Endothelial cell of umbilical vein (primary cell): Measurements from ENCODE around the gene PRG2.

Source experiments
- CTCF ChIP-seq, 2 donors: IDR thresholded peaks; 1 replicate in 1 of 2; 2 replicates in 1 of 2; pipeline ENCODE4 v1.5.1; 2011; ENCODE audit warnings: low read length in 2 of 2, mild to moderate bottlenecking in 2 of 2, moderate library complexity in 2 of 2, control low read depth in 1 of 2, inconsistent platforms in 1 of 2, low read depth in 1 of 2; ENCODE audit not compliant: insufficient read depth in 1 of 2; ENCODE audit errors: extremely low read depth in 1 of 2
- EZH2 ChIP-seq: IDR thresholded peaks from 2 replicates; pipeline ENCODE4 v1.6.1; 2012; ENCODE audit warnings: borderline replicate concordance, low read depth, mild to moderate bottlenecking, moderate library complexity, low read length, inconsistent platforms; ENCODE audit not compliant: severe bottlenecking
- FOS ChIP-seq: IDR thresholded peaks from 2 replicates; pipeline ENCODE4 v1.6.1; 2011; ENCODE audit warnings: mild to moderate bottlenecking, low read length, moderate library complexity, borderline replicate concordance; ENCODE audit not compliant: insufficient read depth
- JUN ChIP-seq: IDR thresholded peaks from 2 replicates; pipeline ENCODE4 v1.6.1; 2011; ENCODE audit warnings: borderline replicate concordance, low read depth; ENCODE audit not compliant: insufficient read length, insufficient read depth
- MAX ChIP-seq: IDR thresholded peaks from 2 replicates; pipeline ENCODE4 v1.6.1; 2011; ENCODE audit not compliant: insufficient read depth, insufficient read length
- MYC ChIP-seq: IDR thresholded peaks from one replicate; pipeline ENCODE4 v1.6.1; 2011; ENCODE audit warnings: mild to moderate bottlenecking, low read depth, low read length
- POLR2A ChIP-seq: IDR thresholded peaks from 2 replicates; pipeline ENCODE4 v1.6.1; 2012; ENCODE audit warnings: low read depth, mild to moderate bottlenecking, control low read depth, low read length
- POLR2AphosphoS5 ChIP-seq: IDR thresholded peaks from 2 replicates; pipeline ENCODE4 v1.6.1; 2012; ENCODE audit warnings: low read depth, mild to moderate bottlenecking, control low read depth, low read length, moderate library complexity; ENCODE audit not compliant: insufficient read depth

GRCh38 chr11:57344826-57345225 is 45.6 kb downstream of the PRG2 start:
- TF ChIP-seq FOS, result no peak
- TF ChIP-seq CTCF (IDR thresholded peaks at IDR 0.05; ENCODE audit: extremely low read depth in 1 of 2, insufficient read depth in 1 of 2, low read depth in 1 of 2, low read length in 2 of 2), result no peak
- TF ChIP-seq EZH2, result no peak
- TF ChIP-seq POLR2AphosphoS5, result no peak
- no peak for TF ChIP-seq POLR2A
- no peak for TF ChIP-seq MAX
- no peak for TF ChIP-seq MYC
- no peak for TF ChIP-seq JUN
